GM21528 (cell line): ENCODE measurements around the gene ZCCHC14.
"Not testable (repeated sequence)": the region's sequence is repeated elsewhere in the genome, so short reads cannot be mapped to it uniquely, and the experiment has no call there.

Source experiments
- ATAC-seq: cut with Tn5 transposase; IDR thresholded peaks from one replicate; pipeline ENCODE4 v1.9.1; 2021; ENCODE audit warnings: mild to moderate bottlenecking, moderate library complexity; ENCODE audit not compliant: unreplicated experiment, low FRiP score

Gene ZCCHC14

GRCh38 chr16:87484487-87485331 is 8.1 kb downstream of the ZCCHC14 start:
- ATAC-seq = no peak

GRCh38 chr16:87483481-87483880 is 9.3 kb downstream of the ZCCHC14 start:
- ATAC-seq = no peak

GRCh38 chr16:87482670-87483069 is 10.2 kb downstream of the ZCCHC14 start:
- ATAC-seq = not testable (repeated sequence)

- ATAC-seq = no peak
Observed at GRCh38 chr16:87482266-87482665, 10.6 kb downstream of the ZCCHC14 start.

- not testable (repeated sequence) for ATAC-seq
Observed at GRCh38 chr16:87481711-87482110, 11.1 kb downstream of the ZCCHC14 start.

- ATAC-seq = not testable (repeated sequence)
Observed at GRCh38 chr16:87477209-87477981, 15.4 kb downstream of the ZCCHC14 start.

GRCh38 chr16:87474566-87474996 is 18.2 kb downstream of the ZCCHC14 start:
- ATAC-seq = no peak

- no peak for ATAC-seq
Observed at GRCh38 chr16:87474017-87474416, 18.8 kb downstream of the ZCCHC14 start.

- no peak for ATAC-seq
Observed at GRCh38 chr16:87472935-87473334, 19.9 kb downstream of the ZCCHC14 start.

GRCh38 chr16:87472142-87472778 is 20.6 kb downstream of the ZCCHC14 start:
- no peak for ATAC-seq

- no peak for ATAC-seq
Observed at GRCh38 chr16:87471278-87472141, 21.3 kb downstream of the ZCCHC14 start.

- no peak for ATAC-seq
Observed at GRCh38 chr16:87470332-87470731, 22.5 kb downstream of the ZCCHC14 start.

- no peak for ATAC-seq
Observed at GRCh38 chr16:87469169-87469568, 23.7 kb downstream of the ZCCHC14 start.

- ATAC-seq = no peak
Observed at GRCh38 chr16:87468550-87468949, 24.3 kb downstream of the ZCCHC14 start.

- no peak for ATAC-seq
Observed at GRCh38 chr16:87466975-87467501, 25.8 kb downstream of the ZCCHC14 start.

GRCh38 chr16:87465879-87466278 is 26.9 kb downstream of the ZCCHC14 start:
- no peak for ATAC-seq

- no peak for ATAC-seq
Observed at GRCh38 chr16:87465306-87465705, 27.5 kb downstream of the ZCCHC14 start.

GRCh38 chr16:87464691-87465300 is 28.0 kb downstream of the ZCCHC14 start:
- ATAC-seq = no peak
